GM12892 (cell line): ENCODE data around the gene UGT1A1.

Source experiments
- DNase-seq: peaks from one replicate; pipeline ENCODE4 v3.0.0; 2011; ENCODE audit not compliant: insufficient read length
- FAIRE-seq: peaks from 2 replicates; lab custom pipeline; 2011; peaks lifted over from hg19 to GRCh38; lab: Jason Lieb, UNC
- POLR2A ChIP-seq: IDR thresholded peaks from 2 replicates; pipeline ENCODE4 v1.6.1; 2011; ENCODE audit warnings: low read depth, low read length, control low read depth
- POLR2AphosphoS5 ChIP-seq: IDR thresholded peaks from 2 replicates; pipeline ENCODE4 v1.6.1; 2011; ENCODE audit warnings: low read depth, low read length, control low read depth
- TAF1 ChIP-seq: IDR thresholded peaks from 2 replicates; pipeline ENCODE4 v1.6.1; 2011; ENCODE audit warnings: low read depth, mild to moderate bottlenecking, control low read depth, low read length, borderline replicate concordance

Gene UGT1A1

DNA sequence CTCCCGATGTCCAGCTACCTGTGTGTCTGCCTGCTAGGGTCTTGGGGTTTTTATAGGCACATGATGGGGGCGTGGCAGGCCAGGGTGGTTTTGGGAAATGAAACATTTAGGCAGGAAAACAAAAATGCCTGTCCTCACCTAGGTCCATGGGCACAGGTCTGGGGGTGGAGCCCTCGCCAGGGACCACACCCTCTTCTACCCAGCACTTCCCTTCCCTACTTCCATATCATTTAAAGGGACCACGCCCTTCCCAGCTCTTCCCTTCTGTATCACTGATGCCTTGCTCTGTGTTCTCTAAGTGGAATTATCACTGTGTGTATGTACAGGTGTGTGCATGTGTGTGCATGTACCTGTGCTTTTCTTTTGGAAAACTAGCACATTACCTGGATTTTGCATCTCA is 6.3 kb downstream of the UGT1A1 start:
- TF ChIP-seq POLR2AphosphoS5 = no peak
- FAIRE-seq (no peak), DNase-seq (no peak)

DNA sequence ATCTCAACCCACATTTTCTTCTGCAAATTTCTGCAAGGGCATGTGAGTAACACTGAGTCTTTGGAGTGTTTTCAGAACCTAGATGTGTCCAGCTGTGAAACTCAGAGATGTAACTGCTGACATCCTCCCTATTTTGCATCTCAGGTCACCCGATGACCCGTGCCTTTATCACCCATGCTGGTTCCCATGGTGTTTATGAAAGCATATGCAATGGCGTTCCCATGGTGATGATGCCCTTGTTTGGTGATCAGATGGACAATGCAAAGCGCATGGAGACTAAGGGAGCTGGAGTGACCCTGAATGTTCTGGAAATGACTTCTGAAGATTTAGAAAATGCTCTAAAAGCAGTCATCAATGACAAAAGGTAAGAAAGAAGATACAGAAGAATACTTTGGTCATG is 8.0 kb downstream of the UGT1A1 start:
- TF ChIP-seq POLR2A (no peak), POLR2AphosphoS5 (no peak), TAF1 (no peak)
- FAIRE-seq (no peak), DNase-seq (no peak)

DNA sequence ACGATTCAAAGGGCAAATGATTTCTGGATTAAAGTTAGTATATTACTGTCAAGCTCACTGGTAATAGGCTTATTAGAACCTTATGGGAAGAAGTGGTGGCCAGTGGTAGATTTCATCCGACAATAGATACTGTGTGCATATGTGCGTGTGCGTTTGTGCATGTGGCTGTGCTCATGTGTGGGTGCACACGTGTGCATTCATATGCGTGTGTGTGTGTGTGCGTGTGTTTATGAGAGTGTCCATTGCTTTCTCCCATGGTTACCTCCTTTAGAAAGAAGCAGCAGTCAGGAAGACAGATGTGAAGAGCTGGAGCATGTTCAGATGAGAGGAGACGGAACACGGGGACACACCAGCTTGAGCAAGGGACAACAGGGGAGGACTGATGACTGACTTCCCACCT is 9.2 kb downstream of the UGT1A1 start:
- DNase-seq = no peak
- FAIRE-seq = no peak
- TF ChIP-seq TAF1 (no peak), POLR2AphosphoS5 (no peak), POLR2A (no peak)

DNA sequence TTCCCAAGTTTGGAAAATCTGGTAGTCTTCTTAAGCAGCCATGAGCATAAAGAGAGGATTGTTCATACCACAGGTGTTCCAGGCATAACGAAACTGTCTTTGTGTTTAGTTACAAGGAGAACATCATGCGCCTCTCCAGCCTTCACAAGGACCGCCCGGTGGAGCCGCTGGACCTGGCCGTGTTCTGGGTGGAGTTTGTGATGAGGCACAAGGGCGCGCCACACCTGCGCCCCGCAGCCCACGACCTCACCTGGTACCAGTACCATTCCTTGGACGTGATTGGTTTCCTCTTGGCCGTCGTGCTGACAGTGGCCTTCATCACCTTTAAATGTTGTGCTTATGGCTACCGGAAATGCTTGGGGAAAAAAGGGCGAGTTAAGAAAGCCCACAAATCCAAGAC is 12.1 kb downstream of the UGT1A1 start:
- TF ChIP-seq TAF1 (no peak), POLR2A (no peak), POLR2AphosphoS5 (no peak)
- FAIRE-seq (no peak), DNase-seq (no peak)

DNA sequence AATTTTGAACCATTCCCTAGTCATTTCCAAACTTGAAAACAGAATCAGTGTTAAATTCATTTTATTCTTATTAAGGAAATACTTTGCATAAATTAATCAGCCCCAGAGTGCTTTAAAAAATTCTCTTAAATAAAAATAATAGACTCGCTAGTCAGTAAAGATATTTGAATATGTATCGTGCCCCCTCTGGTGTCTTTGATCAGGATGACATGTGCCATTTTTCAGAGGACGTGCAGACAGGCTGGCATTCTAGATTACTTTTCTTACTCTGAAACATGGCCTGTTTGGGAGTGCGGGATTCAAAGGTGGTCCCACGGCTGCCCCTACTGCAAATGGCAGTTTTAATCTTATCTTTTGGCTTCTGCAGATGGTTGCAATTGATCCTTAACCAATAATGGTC is 12.5 kb downstream of the UGT1A1 start:
- no peak for DNase-seq
- TF ChIP-seq POLR2AphosphoS5 (no peak), TAF1 (no peak), POLR2A (no peak)
- FAIRE-seq = no peak

DNA sequence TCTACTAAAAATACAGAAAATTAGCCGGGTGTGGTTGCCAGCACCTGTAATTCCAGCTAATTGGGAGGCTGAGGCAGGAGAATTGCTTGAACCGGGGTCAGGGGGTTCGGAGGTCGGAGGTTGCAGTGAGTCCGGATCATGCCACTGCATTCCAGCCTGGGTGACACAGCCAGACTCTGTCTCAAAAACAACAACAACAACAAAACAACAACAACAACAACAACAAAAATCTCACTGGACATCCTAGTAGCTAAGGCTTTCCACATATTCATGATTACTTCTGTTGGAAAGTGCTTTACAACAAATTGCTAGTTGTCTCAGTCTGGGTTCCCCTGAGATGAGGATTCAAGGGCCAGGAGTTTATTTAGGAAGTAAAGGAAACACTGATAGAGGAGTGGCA is 13.8 kb downstream of the UGT1A1 start:
- DNase-seq = no peak
- FAIRE-seq = no peak
- TF ChIP-seq POLR2AphosphoS5 = no peak
- no peak for TF ChIP-seq TAF1
- TF ChIP-seq POLR2A = no peak

DNA sequence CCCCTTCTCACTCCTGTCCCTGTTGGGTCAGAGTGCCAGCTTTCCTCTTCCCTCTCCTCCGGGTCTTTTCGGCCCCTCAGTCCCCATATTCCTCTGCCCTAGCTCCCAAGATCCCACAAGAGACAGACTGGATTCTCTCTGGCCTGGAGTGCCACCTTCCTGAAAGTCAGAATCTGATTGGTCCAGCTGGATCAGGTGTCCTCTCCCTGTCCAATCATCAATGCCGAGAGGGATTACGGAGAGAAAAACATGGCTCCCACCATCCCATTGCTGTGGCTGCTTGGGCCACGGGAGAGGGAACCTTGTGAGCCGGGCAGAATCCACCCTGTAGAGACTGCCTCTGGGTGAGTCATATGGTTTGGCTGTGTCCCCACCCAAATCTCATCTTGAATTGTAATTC is 15.3 kb downstream of the UGT1A1 start:
- DNase-seq (no peak), FAIRE-seq (no peak)
- TF ChIP-seq TAF1 = no peak
- TF ChIP-seq POLR2AphosphoS5 = no peak
- TF ChIP-seq POLR2A = no peak

DNA sequence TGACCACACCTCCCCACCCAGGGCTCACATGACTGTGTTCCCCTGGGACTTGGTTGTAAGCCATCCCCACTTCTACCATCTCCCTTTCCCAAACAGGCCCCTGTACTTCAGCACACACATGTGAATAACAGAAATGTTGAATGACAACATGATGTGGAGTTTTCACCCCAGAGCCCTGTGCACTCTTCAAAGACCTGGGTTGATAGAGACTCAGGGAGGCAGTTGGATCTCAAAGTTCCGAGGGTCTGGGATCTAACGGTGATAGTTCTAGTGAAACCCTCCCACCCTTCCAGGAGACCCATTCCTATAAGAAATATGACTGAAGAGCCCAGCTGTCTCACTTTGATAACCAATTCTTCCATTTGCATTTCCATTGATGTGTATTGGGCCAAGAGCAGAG is 18.0 kb downstream of the UGT1A1 start, which contains the start of gene MROH2A:
Gene MROH2A (plus strand): TSS at position 301 of the 400 bp plus-strand sequence. CDS start 1,029 bp downstream, outside the sequence.
- TF ChIP-seq POLR2AphosphoS5 (no peak), POLR2A (no peak), TAF1 (no peak)
- FAIRE-seq (no peak), DNase-seq (no peak)

DNA sequence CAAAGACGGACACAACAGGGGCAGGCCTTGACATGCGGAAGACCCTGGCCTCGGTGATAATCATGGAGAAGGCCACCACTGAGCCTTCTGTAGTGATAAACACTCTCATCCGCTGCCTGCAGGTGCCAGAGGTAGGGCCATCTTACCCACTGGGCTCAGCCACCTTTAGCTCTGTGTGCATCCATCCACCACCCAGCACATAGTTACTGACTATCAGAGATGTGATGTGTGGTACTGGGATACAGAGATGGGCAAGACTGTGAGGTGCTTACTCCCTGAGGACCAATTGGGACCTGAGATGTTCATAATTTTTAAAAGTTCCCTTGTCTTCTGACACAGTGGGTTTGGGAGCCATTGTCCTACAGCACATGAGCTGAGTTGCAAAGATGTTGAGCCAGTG is 19.7 kb downstream of the UGT1A1 start:
- FAIRE-seq (no peak), DNase-seq (no peak)
- TF ChIP-seq TAF1 = no peak
- TF ChIP-seq POLR2A = no peak
- no peak for TF ChIP-seq POLR2AphosphoS5

DNA sequence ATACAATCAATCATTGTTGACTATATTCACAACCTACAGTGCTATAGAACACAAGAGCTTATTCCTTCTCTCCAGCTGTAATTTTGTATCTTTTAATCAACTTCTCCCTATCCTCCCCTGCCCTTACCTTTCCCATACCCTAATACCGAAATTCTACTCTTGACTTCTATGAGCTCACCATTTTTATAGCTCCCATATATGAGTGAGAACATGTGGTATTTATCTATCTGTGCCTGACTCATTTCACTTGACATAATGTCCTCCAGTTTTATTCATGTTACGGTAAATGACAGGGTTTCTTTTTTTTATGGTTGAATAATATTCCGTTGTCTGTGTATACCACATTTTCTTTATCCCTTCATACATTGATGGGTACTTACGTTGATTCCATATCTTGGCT is 20.7 kb downstream of the UGT1A1 start:
- DNase-seq (no peak), FAIRE-seq (no peak)
- TF ChIP-seq POLR2A = no peak
- no peak for TF ChIP-seq POLR2AphosphoS5
- TF ChIP-seq TAF1 = no peak

DNA sequence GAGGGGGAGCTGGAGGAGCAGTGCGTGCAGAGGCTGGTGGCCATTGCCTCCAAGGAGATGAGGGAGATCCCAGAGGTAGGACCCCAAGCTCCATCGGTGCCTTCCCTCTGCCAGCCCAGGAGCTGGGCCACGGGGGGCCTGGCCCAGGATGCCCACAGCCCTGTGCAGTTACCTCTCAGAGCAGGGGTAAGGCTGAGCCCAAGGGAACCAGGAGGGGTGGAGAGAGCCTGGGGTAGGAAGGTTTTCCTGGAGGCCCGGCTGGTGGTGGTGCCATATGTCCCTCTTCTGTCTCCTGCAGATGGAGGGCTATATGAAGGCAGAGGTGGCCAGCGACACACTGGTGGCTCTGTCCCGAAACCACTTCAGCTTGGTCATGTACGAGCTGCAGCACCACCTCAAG is 29.5 kb downstream of the UGT1A1 start:
- TF ChIP-seq POLR2A = no peak
- no peak for TF ChIP-seq TAF1
- no peak for TF ChIP-seq POLR2AphosphoS5
- DNase-seq = no peak
- no peak for FAIRE-seq

DNA sequence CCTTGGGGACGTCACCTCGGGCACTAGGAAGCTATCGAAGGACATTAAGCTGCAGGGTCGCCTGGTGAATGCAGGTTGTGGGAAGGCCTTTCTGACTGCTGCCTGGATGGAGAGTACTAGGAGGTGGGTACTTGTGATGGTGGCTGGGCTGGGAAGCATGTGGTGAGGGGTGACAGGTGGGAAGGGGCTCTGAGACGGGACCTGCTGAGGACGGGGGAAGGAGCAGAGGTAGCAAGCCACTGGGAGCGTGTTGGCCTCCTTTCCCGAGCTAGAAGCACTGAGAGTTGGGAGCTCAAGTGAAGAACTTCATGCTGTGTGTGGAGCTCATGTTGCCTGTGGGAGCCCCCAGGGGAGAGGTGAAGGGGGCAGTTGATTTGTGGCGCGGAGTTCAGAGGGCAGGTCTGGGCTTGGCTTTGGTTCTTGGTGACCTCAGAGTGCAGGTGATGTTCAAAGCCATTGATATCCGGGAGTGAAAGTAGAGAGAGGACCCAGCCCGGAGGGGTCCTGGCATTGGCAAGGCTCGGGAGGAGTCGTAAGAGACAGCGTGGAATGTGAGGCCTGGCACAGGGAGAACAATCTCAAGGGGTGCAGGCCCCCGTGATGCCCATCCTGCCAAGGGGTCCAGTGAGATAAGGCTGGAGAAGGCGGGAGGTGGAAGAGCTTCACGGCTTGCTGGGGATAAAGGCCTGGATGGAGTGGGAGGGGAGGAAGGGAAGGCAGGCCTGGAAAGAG is 31.2 kb downstream of the UGT1A1 start:
- FAIRE-seq (no peak), DNase-seq (no peak)
- TF ChIP-seq POLR2A (no peak), POLR2AphosphoS5 (no peak), TAF1 (no peak)

DNA sequence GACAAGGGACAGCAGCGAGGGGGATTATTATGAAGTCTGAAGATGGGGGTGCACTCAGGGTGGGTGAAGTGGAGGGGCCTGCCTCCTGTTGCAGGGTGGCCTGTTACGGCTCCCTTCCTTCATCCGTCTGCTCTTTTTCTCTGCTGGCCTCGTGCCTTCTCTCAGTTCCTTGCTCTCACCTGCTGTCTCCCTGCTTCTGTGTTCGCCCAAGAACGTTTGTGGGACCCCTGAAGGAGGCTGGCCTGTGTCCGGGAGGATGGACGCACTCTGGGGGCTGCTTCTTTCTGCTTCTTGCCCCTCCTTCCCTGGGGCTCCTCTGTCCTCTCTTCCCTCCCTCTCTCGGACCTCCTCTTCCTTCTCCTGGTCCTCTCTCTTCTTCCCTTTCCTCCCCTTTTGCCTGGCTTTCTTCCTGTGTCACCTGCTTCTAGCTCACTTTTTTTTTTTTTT is 31.8 kb downstream of the UGT1A1 start:
- no peak for DNase-seq
- no peak for FAIRE-seq
- TF ChIP-seq POLR2A (no peak), POLR2AphosphoS5 (no peak), TAF1 (no peak)

DNA sequence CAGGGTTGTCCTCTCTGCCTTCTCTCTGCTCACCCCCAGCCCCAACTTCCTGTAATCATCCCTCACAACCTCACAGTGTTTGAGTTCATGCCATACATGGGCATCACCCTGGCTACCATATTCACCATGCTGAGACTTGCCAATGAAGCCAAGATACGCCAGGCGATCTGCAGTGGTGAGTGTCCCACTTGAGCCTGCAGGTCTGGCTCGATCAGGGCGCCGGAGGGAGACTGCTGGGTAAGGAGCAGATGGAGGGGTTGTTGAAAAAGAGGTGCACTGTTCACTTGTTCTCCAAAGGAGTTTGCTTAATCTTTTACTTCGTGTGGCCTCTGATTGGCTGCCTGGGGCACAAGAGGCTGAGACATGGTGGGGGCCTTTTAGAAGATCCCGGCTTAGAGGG is 32.6 kb downstream of the UGT1A1 start:
- no peak for DNase-seq
- no peak for FAIRE-seq
- TF ChIP-seq TAF1 (no peak), POLR2AphosphoS5 (no peak), POLR2A (no peak)
